ENCODE data around the gene NANOS3. TPM values are rescaled to one million over a fixed set of nuclear protein-coding genes. Genes with fewer than 3 reads are reported as not detected.

The NANOS3 gene
- total RNA-seq, 6 experiments from 2014 or later, result 0.91 to 1.7 (median 1.4) TPM

DNA sequence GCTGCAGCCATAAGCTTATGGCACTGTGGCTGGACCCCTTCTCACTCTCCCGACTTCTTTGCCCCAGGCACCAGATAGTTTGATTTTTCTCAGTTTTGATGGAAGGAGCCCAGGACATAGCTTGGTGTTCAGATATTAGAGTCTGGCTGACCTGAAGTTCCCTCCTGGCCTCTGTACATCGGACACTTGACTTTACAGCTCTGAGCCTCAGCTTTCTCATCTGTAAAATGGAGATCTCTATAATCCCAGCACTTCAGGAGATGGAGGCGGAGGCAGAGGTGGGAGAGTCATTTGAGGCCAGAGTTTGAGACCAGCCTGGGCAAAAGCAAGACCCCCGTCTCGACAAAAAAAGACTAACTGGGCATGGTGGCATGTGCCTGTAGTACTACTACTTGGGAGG, 30.0 kb downstream of the NANOS3 start:
- Mint-ChIP-seq H3K9me3 (no peaks in the 10 kb centered on the region), H3K27me3 (ENCODE audit: insufficient read depth) (no peaks in the 10 kb centered on the region), H3K27ac (no peak overlapping the region; the same call in 1 of the 2 replicates), H3K4me3 (peak overlapping the region; percentile 86), H3K36me3 (ENCODE audit: low read depth) (peaks cover 2% of the 10 kb centered on the region; the same call in 1 of the 2 replicates), H3K4me1 (ENCODE audit: low read depth) (peaks cover 13% of the 10 kb centered on the region; the same call in 1 of the 2 replicates)
- DNase-seq, result no peak
- TF ChIP-seq, protein P1, sequence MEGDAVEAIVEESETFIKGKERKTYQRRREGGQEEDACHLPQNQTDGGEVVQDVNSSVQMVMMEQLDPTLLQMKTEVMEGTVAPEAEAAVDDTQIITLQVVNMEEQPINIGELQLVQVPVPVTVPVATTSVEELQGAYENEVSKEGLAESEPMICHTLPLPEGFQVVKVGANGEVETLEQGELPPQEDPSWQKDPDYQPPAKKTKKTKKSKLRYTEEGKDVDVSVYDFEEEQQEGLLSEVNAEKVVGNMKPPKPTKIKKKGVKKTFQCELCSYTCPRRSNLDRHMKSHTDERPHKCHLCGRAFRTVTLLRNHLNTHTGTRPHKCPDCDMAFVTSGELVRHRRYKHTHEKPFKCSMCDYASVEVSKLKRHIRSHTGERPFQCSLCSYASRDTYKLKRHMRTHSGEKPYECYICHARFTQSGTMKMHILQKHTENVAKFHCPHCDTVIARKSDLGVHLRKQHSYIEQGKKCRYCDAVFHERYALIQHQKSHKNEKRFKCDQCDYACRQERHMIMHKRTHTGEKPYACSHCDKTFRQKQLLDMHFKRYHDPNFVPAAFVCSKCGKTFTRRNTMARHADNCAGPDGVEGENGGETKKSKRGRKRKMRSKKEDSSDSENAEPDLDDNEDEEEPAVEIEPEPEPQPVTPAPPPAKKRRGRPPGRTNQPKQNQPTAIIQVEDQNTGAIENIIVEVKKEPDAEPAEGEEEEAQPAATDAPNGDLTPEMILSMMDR (IDR thresholded peaks at IDR 0.05), result no peak

- no peak for DNase-seq
- no peak overlapping the region for H3K27ac Mint-ChIP-seq
- TF ChIP-seq, protein P1 (IDR thresholded peaks at IDR 0.05), result no peak
- H3K36me3 Mint-ChIP-seq (ENCODE audit: low read depth), result peaks cover 5% of the 10 kb centered on the region; the same call in 1 of the 2 replicates
- H3K4me3 Mint-ChIP-seq, result no peak overlapping the region
- peaks cover 13% of the 10 kb centered on the region; the same call in 1 of the 2 replicates for H3K4me1 Mint-ChIP-seq (ENCODE audit: low read depth)
- H3K27me3 Mint-ChIP-seq (ENCODE audit: insufficient read depth), result no peaks in the 10 kb centered on the region
- H3K9me3 Mint-ChIP-seq, result no peaks in the 10 kb centered on the region
Observed at GRCh38 chr19:13908674-13909073, 31.7 kb downstream of the NANOS3 start.

DNA sequence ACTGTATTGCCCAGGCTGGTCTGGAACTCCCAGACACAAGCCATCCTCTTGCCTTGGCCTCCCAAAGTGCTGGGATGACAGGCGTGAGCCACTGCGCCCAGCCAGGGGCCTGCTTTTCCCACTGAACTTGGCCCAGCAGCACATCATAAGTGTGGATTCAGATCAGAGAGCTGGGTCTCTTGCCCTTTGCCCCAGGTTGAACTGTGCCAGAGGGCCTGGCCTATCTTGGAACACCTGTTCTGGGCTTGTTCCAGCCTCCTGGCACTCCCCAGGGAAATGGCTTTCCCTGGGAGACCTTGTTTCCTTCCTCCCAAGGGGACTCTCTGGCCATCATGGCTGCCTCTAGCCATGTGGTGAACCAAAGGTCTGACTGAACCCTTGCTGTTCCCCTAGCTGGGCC, 32.5 kb downstream of the NANOS3 start:
- H3K36me3 Mint-ChIP-seq (ENCODE audit: low read depth), result peaks cover 5% of the 10 kb centered on the region; the same call in 1 of the 2 replicates

DNA sequence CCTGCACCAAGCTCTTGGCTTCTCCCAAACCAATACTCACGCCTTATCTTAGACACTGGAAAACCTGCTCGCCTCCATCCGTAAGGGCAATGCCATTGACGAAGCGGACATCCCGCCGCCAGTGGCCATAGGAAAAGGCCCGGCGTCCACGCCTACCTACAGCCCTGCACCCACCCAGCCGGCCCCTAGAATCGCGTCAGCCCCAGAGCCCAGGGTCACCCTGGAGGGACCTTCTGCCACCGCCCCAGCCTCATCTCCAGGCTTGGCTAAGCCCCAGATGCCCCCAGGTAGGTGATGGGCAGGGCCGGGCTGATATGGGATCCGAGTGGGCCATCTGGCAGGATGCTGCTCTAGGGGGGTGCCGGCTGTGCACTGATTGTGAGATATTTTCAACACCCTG, 36.4 kb downstream of the NANOS3 start:
- DNase-seq, result no peak
- H3K4me1 Mint-ChIP-seq (ENCODE audit: low read depth), result no peaks in the 10 kb centered on the region
- peaks cover 5% of the 10 kb centered on the region; the same call in 1 of the 2 replicates for H3K36me3 Mint-ChIP-seq (ENCODE audit: low read depth)
- no peak overlapping the region for H3K4me3 Mint-ChIP-seq
- no peak overlapping the region for H3K27ac Mint-ChIP-seq
- TF ChIP-seq, protein P1 (IDR thresholded peaks at IDR 0.05), result no peak
- no peaks in the 10 kb centered on the region for H3K27me3 Mint-ChIP-seq (ENCODE audit: insufficient read depth)
- no peaks in the 10 kb centered on the region for H3K9me3 Mint-ChIP-seq

More for the DNA sequence above, 32.5 kb downstream of the NANOS3 start:
- Mint-ChIP-seq H3K9me3 (no peaks in the 10 kb centered on the region), H3K27me3 (ENCODE audit: insufficient read depth) (no peaks in the 10 kb centered on the region), H3K4me1 (ENCODE audit: low read depth) (peaks cover 13% of the 10 kb centered on the region; the same call in 1 of the 2 replicates), H3K4me3 (no peak overlapping the region), H3K27ac (no peak overlapping the region)
- no peak for DNase-seq
- TF ChIP-seq, protein P1 (IDR thresholded peaks at IDR 0.05), result no peak

- H3K9me3 Mint-ChIP-seq, result no peaks in the 10 kb centered on the region
- H3K4me3 Mint-ChIP-seq, result no peak overlapping the region
- no peak overlapping the region for H3K27ac Mint-ChIP-seq
- peaks cover 5% of the 10 kb centered on the region; the same call in 1 of the 2 replicates for H3K36me3 Mint-ChIP-seq (ENCODE audit: low read depth)
- TF ChIP-seq, protein P1 (IDR thresholded peaks at IDR 0.05), result no peak
- H3K4me1 Mint-ChIP-seq (ENCODE audit: low read depth), result no peaks in the 10 kb centered on the region
- no peaks in the 10 kb centered on the region for H3K27me3 Mint-ChIP-seq (ENCODE audit: insufficient read depth)
- no peak for DNase-seq
Observed at GRCh38 chr19:13914777-13915176, 37.8 kb downstream of the NANOS3 start.

Data from HFFc6 (cell line).